ENCODE results near the gene ANKRD13D.

Gene ANKRD13D

GRCh38 chr11:67262731-67263675, 26.1 kb upstream of the ANKRD13D start:
- TF ChIP-seq, protein P1, sequence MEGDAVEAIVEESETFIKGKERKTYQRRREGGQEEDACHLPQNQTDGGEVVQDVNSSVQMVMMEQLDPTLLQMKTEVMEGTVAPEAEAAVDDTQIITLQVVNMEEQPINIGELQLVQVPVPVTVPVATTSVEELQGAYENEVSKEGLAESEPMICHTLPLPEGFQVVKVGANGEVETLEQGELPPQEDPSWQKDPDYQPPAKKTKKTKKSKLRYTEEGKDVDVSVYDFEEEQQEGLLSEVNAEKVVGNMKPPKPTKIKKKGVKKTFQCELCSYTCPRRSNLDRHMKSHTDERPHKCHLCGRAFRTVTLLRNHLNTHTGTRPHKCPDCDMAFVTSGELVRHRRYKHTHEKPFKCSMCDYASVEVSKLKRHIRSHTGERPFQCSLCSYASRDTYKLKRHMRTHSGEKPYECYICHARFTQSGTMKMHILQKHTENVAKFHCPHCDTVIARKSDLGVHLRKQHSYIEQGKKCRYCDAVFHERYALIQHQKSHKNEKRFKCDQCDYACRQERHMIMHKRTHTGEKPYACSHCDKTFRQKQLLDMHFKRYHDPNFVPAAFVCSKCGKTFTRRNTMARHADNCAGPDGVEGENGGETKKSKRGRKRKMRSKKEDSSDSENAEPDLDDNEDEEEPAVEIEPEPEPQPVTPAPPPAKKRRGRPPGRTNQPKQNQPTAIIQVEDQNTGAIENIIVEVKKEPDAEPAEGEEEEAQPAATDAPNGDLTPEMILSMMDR (IDR thresholded peaks at IDR 0.05; ENCODE audit: low read depth, low read length, poor library complexity, severe bottlenecking), result peak; percentile 97
- TF ChIP-seq EZH2phosphoT487 (IDR thresholded peaks at IDR 0.05; ENCODE audit: borderline replicate concordance, low read length), result no peak
- Histone ChIP-seq H3K27ac (ENCODE audit: low read depth, low read length) (peak overlapping the region; percentile 33), H3K4me3 (ENCODE audit: low read length) (peak overlapping the region; percentile 53)

GRCh38 chr11:67264260-67264659, 24.8 kb upstream of the ANKRD13D start:
- H3K36me3 ChIP-seq (ENCODE audit: control insufficient read depth, low read length), result peaks cover 31% of the 10 kb centered on the region
- H3K4me1 ChIP-seq (ENCODE audit: control insufficient read depth, low read length), result peaks cover 56% of the 10 kb centered on the region
- H3K4me3 ChIP-seq (ENCODE audit: low read length), result no peak overlapping the region
- no peaks in the 10 kb centered on the region for H3K9me2 ChIP-seq (replicated peaks; ENCODE audit: control insufficient read depth, low read length)
- H4K20me1 ChIP-seq (ENCODE audit: control insufficient read depth, insufficient read depth, low read depth, low read length), result no peaks in the 10 kb centered on the region
- peaks cover 21% of the 10 kb centered on the region for H3F3A ChIP-seq (ENCODE audit: control insufficient read depth, insufficient read depth)
- H3K4me2 ChIP-seq (ENCODE audit: low read length), result no peak overlapping the region
- H3K9me3 ChIP-seq (ENCODE audit: control insufficient read depth, insufficient read depth, low read length), result no peaks in the 10 kb centered on the region
- peaks cover 35% of the 10 kb centered on the region for H3K79me2 ChIP-seq (ENCODE audit: control insufficient read depth, low read length)
- TF ChIP-seq, protein P1 (IDR thresholded peaks at IDR 0.05; ENCODE audit: low read depth, low read length, poor library complexity, severe bottlenecking), result no peak
- TF ChIP-seq EZH2phosphoT487 (IDR thresholded peaks at IDR 0.05; ENCODE audit: borderline replicate concordance, low read length), result no peak
- H3K27ac ChIP-seq (ENCODE audit: low read depth, low read length), result no peak overlapping the region
- no peaks in the 10 kb centered on the region for H3K27me3 ChIP-seq (ENCODE audit: control insufficient read depth, low read length)

More at GRCh38 chr11:67262731-67263675, 26.1 kb upstream of the ANKRD13D start:
- Histone ChIP-seq H3K9me3 (ENCODE audit: control insufficient read depth, insufficient read depth, low read length) (no peaks in the 10 kb centered on the region), H3K9me2 (replicated peaks; ENCODE audit: control insufficient read depth, low read length) (no peaks in the 10 kb centered on the region), H3K79me2 (ENCODE audit: control insufficient read depth, low read length) (peaks cover 22% of the 10 kb centered on the region), H3K4me1 (ENCODE audit: control insufficient read depth, low read length) (peaks cover 44% of the 10 kb centered on the region), H3K36me3 (ENCODE audit: control insufficient read depth, low read length) (peaks cover 18% of the 10 kb centered on the region), H3F3A (ENCODE audit: control insufficient read depth, insufficient read depth) (peaks cover 14% of the 10 kb centered on the region), H4K20me1 (ENCODE audit: control insufficient read depth, insufficient read depth, low read depth, low read length) (no peaks in the 10 kb centered on the region), H3K27me3 (ENCODE audit: control insufficient read depth, low read length) (no peaks in the 10 kb centered on the region), H3K4me2 (ENCODE audit: low read length) (peak overlapping the region; percentile 65)

GRCh38 chr11:67264877-67265632, 24.0 kb upstream of the ANKRD13D start:
- Histone ChIP-seq H3K9me3 (ENCODE audit: control insufficient read depth, insufficient read depth, low read length) (no peaks in the 10 kb centered on the region), H3K79me2 (ENCODE audit: control insufficient read depth, low read length) (peaks cover 43% of the 10 kb centered on the region), H3F3A (ENCODE audit: control insufficient read depth, insufficient read depth) (peaks cover 29% of the 10 kb centered on the region), H3K27ac (ENCODE audit: low read depth, low read length) (no peak overlapping the region), H3K4me3 (ENCODE audit: low read length) (no peak overlapping the region), H4K20me1 (ENCODE audit: control insufficient read depth, insufficient read depth, low read depth, low read length) (no peaks in the 10 kb centered on the region; the same call in 1 of the 2 replicates), H3K4me2 (ENCODE audit: low read length) (peak overlapping the region; percentile 59; the same call in 1 of the 2 replicates), H3K27me3 (ENCODE audit: control insufficient read depth, low read length) (no peaks in the 10 kb centered on the region), H3K9me2 (replicated peaks; ENCODE audit: control insufficient read depth, low read length) (no peaks in the 10 kb centered on the region), H3K4me1 (ENCODE audit: control insufficient read depth, low read length) (peaks cover 64% of the 10 kb centered on the region), H3K36me3 (ENCODE audit: control insufficient read depth, low read length) (peaks cover 39% of the 10 kb centered on the region)
- TF ChIP-seq EZH2phosphoT487 (IDR thresholded peaks at IDR 0.05; ENCODE audit: borderline replicate concordance, low read length), result no peak
- TF ChIP-seq, protein P1 (IDR thresholded peaks at IDR 0.05; ENCODE audit: low read depth, low read length, poor library complexity, severe bottlenecking), result no peak
